ENCODE data around the gene OR2W1.

GRCh38 chr6:29021434-29021833 lies 23.5 kb downstream of the OR2W1 start:
- TF ChIP-seq POLR2A (IDR thresholded peaks at IDR 0.05; ENCODE audit: low read depth, low read length) (no peak), POLR2AphosphoS5 (IDR thresholded peaks at IDR 0.05; ENCODE audit: low read depth, low read length) (no peak), TAF1 (IDR thresholded peaks at IDR 0.05; ENCODE audit: low read depth, low read length) (no peak), PAX5 (IDR thresholded peaks at IDR 0.05; ENCODE audit: insufficient read depth, low read length, severe bottlenecking) (no peak), POU2F2 (IDR thresholded peaks at IDR 0.05; ENCODE audit: low read depth, low read length) (no peak)
